H1 (cell line): Measurements from ENCODE around the gene DRC1. TPM values are rescaled to one million over a fixed set of nuclear protein-coding genes. Genes with fewer than 3 reads are reported as not detected.

Experiments
- CTCF ChIA-PET: fragments of 300-600 bp; sonication (Branson Sonifier 250); formaldehyde crosslinking; loops from one replicate; lab custom pipeline; 2021; ENCODE audit not compliant: partially characterized antibody; lab: Charles Lee
- POLR2A ChIA-PET: fragments of 300-600 bp; sonication (Branson Sonifier 250); formaldehyde crosslinking; loops from one replicate; lab custom pipeline; 2021; ENCODE audit warnings: inconsistent platforms; ENCODE audit not compliant: partially characterized antibody; lab: Charles Lee
- DNase-seq, 2 experiments: peaks; one replicate each; pipeline versions ENCODE4 v3.0.0 to v3.0.0-alpha.2; 2010 to 2022; ENCODE audit warnings: low spot score in 2 of 2, low read depth in 1 of 2, mixed read lengths in 1 of 2
- FAIRE-seq: peaks from 2 replicates; lab custom pipeline; 2011; peaks lifted over from hg19 to GRCh38; lab: Jason Lieb, UNC
- H2AFZ ChIP-seq: 2 replicates; pipeline ENCODE4 v1.8.1; 2012; ENCODE audit warnings: low read length, inconsistent platforms
- H2AK5ac ChIP-seq: 2 replicates; pipeline ENCODE4 v1.6.1; 2013; ENCODE audit warnings: low read depth, low read length
- H2BK120ac ChIP-seq: replicated peaks from 2 replicates; pipeline ENCODE3; 2013; ENCODE audit warnings: low read depth, low read length, inconsistent platforms
- H2BK12ac ChIP-seq: 2 replicates; pipeline ENCODE4 v1.6.1; 2013; ENCODE audit warnings: low read depth, low read length
- H2BK15ac ChIP-seq: 2 replicates; pipeline ENCODE4 v1.6.1; 2013; ENCODE audit warnings: low read length
- H2BK20ac ChIP-seq: 2 replicates; pipeline ENCODE4 v1.6.1; 2013; ENCODE audit warnings: low read length
- H2BK5ac ChIP-seq: 2 replicates; pipeline ENCODE4 v1.6.1; 2013; ENCODE audit warnings: low read depth, low read length
- H3K14ac ChIP-seq: 2 replicates; pipeline ENCODE4 v1.6.1; 2013; ENCODE audit warnings: inconsistent platforms; ENCODE audit not compliant: insufficient read length
- H3K18ac ChIP-seq: 2 replicates; pipeline ENCODE4 v1.6.1; 2013; ENCODE audit warnings: low read length; ENCODE audit errors: extremely low read depth
- H3K23ac ChIP-seq: 2 replicates; pipeline ENCODE4 v1.6.1; 2013; ENCODE audit warnings: inconsistent platforms; ENCODE audit not compliant: insufficient read length
- H3K23me2 ChIP-seq: 2 replicates; pipeline ENCODE4 v1.6.1; 2013; ENCODE audit warnings: low read depth, low read length
- H3K27ac ChIP-seq: 2 replicates; pipeline ENCODE4 v1.6.1; 2011; ENCODE audit warnings: low read depth, low read length, inconsistent platforms
- H3K27me3 ChIP-seq, 4 experiments: replicated peaks in 1 of 4; 1 replicate in 1 of 4; 2 replicates in 3 of 4; pipeline versions ENCODE4 v1.6.1 to v1.8.1; 2011 to 2013; ENCODE audit warnings: low read length in 3 of 4, mild to moderate bottlenecking in 3 of 4, inconsistent platforms in 2 of 4, mixed read lengths in 2 of 4, moderate library complexity in 1 of 4; ENCODE audit not compliant: control insufficient read depth in 3 of 4, insufficient read depth in 3 of 4; ENCODE audit errors: extremely low read depth in 1 of 4
- H3K36me3 ChIP-seq, 4 experiments: 2 replicates each; pipeline versions ENCODE4 v1.6.1 to v1.8.1; 2011 to 2013; ENCODE audit warnings: mild to moderate bottlenecking in 4 of 4, low read length in 3 of 4, moderate library complexity in 2 of 4, control low read depth in 1 of 4, inconsistent platforms in 1 of 4; ENCODE audit not compliant: insufficient read depth in 4 of 4, control insufficient read depth in 2 of 4
- H3K4ac ChIP-seq: replicated peaks from 2 replicates; pipeline ENCODE3; 2013; ENCODE audit warnings: low read length, low read depth, mixed read lengths, inconsistent platforms; ENCODE audit not compliant: insufficient read length
- H3K4me1 ChIP-seq, 4 experiments: replicated peaks in 1 of 4; 1 replicate in 1 of 4; 2 replicates in 3 of 4; pipeline versions ENCODE4 v1.6.1 to v1.8.1; 2011 to 2013; ENCODE audit warnings: low read length in 3 of 4, inconsistent platforms in 2 of 4, mixed read lengths in 1 of 4; ENCODE audit not compliant: insufficient read depth in 4 of 4, control insufficient read depth in 3 of 4
- H3K4me2 ChIP-seq, 2 experiments: 2 replicates each; pipeline versions ENCODE4 v1.6.1 to v1.8.1; 2011 to 2013; ENCODE audit warnings: low read depth in 2 of 2, low read length in 2 of 2, control low read depth in 1 of 2, inconsistent platforms in 1 of 2, mild to moderate bottlenecking in 1 of 2; ENCODE audit not compliant: insufficient read depth in 1 of 2
- H3K4me3 ChIP-seq, 4 experiments: fragments of 200-600, 300-600 bp in 1 of 4; sonication (generic), shearing (Covaris generic), sonication (Bioruptor Twin) in 1 of 4; 2 replicates each; pipeline versions ENCODE4 v1.5.1 to v1.8.1; 2011 to 2016; ENCODE audit warnings: low read length in 4 of 4, low read depth in 3 of 4, control low read depth in 2 of 4, inconsistent platforms in 2 of 4, mild to moderate bottlenecking in 2 of 4, mixed read lengths in 1 of 4, moderate library complexity in 1 of 4; ENCODE audit not compliant: insufficient read depth in 2 of 4; ENCODE audit errors: extremely low read depth in 1 of 4
- H3K56ac ChIP-seq: replicated peaks from 2 replicates; pipeline ENCODE3; 2013; ENCODE audit warnings: low read depth, mild to moderate bottlenecking, mixed read lengths, low read length, inconsistent platforms; ENCODE audit not compliant: insufficient read length
- H3K79me1 ChIP-seq: 2 replicates; pipeline ENCODE4 v1.6.1; 2013; ENCODE audit warnings: low read depth, low read length, control low read depth
- H3K79me2 ChIP-seq, 2 experiments: 2 replicates each; pipeline versions ENCODE4 v1.6.1 to v1.8.1; 2012 to 2013; ENCODE audit warnings: low read length in 2 of 2, mild to moderate bottlenecking in 2 of 2, inconsistent platforms in 1 of 2; ENCODE audit not compliant: insufficient read depth in 2 of 2, control insufficient read depth in 1 of 2
- H3K9ac ChIP-seq, 4 experiments: replicated peaks in 1 of 4; 1 replicate in 1 of 4; 2 replicates in 3 of 4; pipeline versions ENCODE4 v1.6.1 to v1.8.1; 2011 to 2013; ENCODE audit warnings: low read depth in 3 of 4, low read length in 3 of 4, control low read depth in 2 of 4, mild to moderate bottlenecking in 2 of 4, moderate library complexity in 2 of 4, inconsistent platforms in 1 of 4; ENCODE audit errors: extremely low read depth in 1 of 4
- H3K9me3 ChIP-seq, 2 experiments: 2 replicates each; pipeline versions ENCODE4 v1.6.1 to v1.8.1; 2012 to 2013; ENCODE audit warnings: mild to moderate bottlenecking in 2 of 2, moderate library complexity in 2 of 2, control low read depth in 1 of 2, inconsistent platforms in 1 of 2, low read depth in 1 of 2, low read length in 1 of 2, mixed read lengths in 1 of 2; ENCODE audit not compliant: insufficient read depth in 2 of 2
- H4K20me1 ChIP-seq, 2 experiments: replicated peaks in 1 of 2; 2 replicates each; pipeline versions ENCODE3 to v1.8.1; 2011 to 2013; ENCODE audit warnings: inconsistent platforms in 2 of 2, low read length in 2 of 2, mild to moderate bottlenecking in 1 of 2; ENCODE audit not compliant: insufficient read depth in 2 of 2, control insufficient read depth in 1 of 2
- H4K5ac ChIP-seq: 2 replicates; pipeline ENCODE4 v1.6.1; 2013; ENCODE audit warnings: low read length, low read depth, mixed read lengths, inconsistent platforms; ENCODE audit not compliant: insufficient read length
- H4K8ac ChIP-seq: 2 replicates; pipeline ENCODE4 v1.8.0; 2013; ENCODE audit warnings: mild to moderate bottlenecking, moderate library complexity, low read length, inconsistent platforms; ENCODE audit not compliant: insufficient read depth; ENCODE audit errors: extremely low read depth
- H4K91ac ChIP-seq: replicated peaks from 2 replicates; pipeline ENCODE3; 2013; ENCODE audit warnings: low read length, mixed read lengths, inconsistent platforms; ENCODE audit not compliant: insufficient read length
- ASH2L ChIP-seq: fragments of 200-600, 300-600 bp; sonication (generic); IDR thresholded peaks from one replicate; pipeline ENCODE4 v1.7.1; 2017; ENCODE audit warnings: low read length
- BCL11A ChIP-seq, 2 experiments: IDR thresholded peaks; one replicate each; pipeline ENCODE4 v1.6.1; 2011; ENCODE audit warnings: low read depth in 2 of 2, low read length in 2 of 2, mild to moderate bottlenecking in 2 of 2
- BRCA1 ChIP-seq: IDR thresholded peaks from 2 replicates; pipeline ENCODE4 v1.6.1; 2012; ENCODE audit warnings: low read depth, low read length, improper control_type of control experiment
- CEBPB ChIP-seq: IDR thresholded peaks from 2 replicates; pipeline ENCODE4 v1.6.1; 2012; ENCODE audit warnings: low read depth, low read length
- E2F6 ChIP-seq: IDR thresholded peaks from 2 replicates; pipeline ENCODE4 v1.6.1; 2012; ENCODE audit warnings: inconsistent platforms
- FOSL1 ChIP-seq: IDR thresholded peaks from 2 replicates; pipeline ENCODE4 v1.6.1; 2011; ENCODE audit warnings: mild to moderate bottlenecking, low read depth, low read length, moderate library complexity; ENCODE audit not compliant: insufficient read depth
- JUND ChIP-seq: IDR thresholded peaks from 2 replicates; pipeline ENCODE4 v1.6.1; 2011; ENCODE audit warnings: mild to moderate bottlenecking, improper control_type of control experiment, low read length
- KDM4A ChIP-seq: IDR thresholded peaks from one replicate; pipeline ENCODE4 v1.7.1; 2012; ENCODE audit warnings: low read depth, mild to moderate bottlenecking, moderate library complexity, low read length, inconsistent platforms; ENCODE audit not compliant: severe bottlenecking
- POLR2A ChIP-seq, 2 experiments: IDR thresholded peaks; 1 replicate in 1 of 2; 2 replicates in 1 of 2; pipeline ENCODE4 v1.6.1; 2011; ENCODE audit warnings: low read depth in 2 of 2, low read length in 2 of 2, mild to moderate bottlenecking in 2 of 2; ENCODE audit errors: control extremely low read depth in 1 of 2
- POLR2AphosphoS5 ChIP-seq: IDR thresholded peaks from 2 replicates; pipeline ENCODE4 v1.6.1; 2011; ENCODE audit warnings: low read depth, low read length
- RXRA ChIP-seq: IDR thresholded peaks from 2 replicates; pipeline ENCODE4 v1.6.1; 2011; ENCODE audit warnings: low read depth, mild to moderate bottlenecking, low read length, moderate library complexity; ENCODE audit not compliant: insufficient read depth
- SIN3A ChIP-seq, 2 experiments: IDR thresholded peaks in 1 of 2; conservative IDR thresholded peaks in 1 of 2; 2 replicates each; pipeline ENCODE4 v1.6.1; 2011 to 2012; ENCODE audit warnings: low read length in 2 of 2, improper control_type of control experiment in 1 of 2, low read depth in 1 of 2, mild to moderate bottlenecking in 1 of 2
- SIRT6 ChIP-seq: IDR thresholded peaks from one replicate; pipeline ENCODE4 v1.7.1; 2012; ENCODE audit warnings: low read length, inconsistent platforms
- SP1 ChIP-seq: IDR thresholded peaks from 2 replicates; pipeline ENCODE4 v1.6.1; 2011; ENCODE audit warnings: low read depth, low read length
- SP2 ChIP-seq: IDR thresholded peaks from 2 replicates; pipeline ENCODE4 v1.6.1; 2012; ENCODE audit warnings: mild to moderate bottlenecking, low read length, inconsistent platforms
- WGBS, 2 experiments: shearing (Covaris generic) in 1 of 2; methylation state at CpG; one replicate each; pipeline versions ENCODE4 v1.1.6 to v1.1.7; 2013 to 2015; ENCODE audit warnings: low lambda C conversion rate in 2 of 2, mixed read lengths in 2 of 2, inconsistent platforms in 1 of 2, low coverage in 1 of 2, missing lambda C conversion rate in 1 of 2; ENCODE audit not compliant: insufficient replicate concordance in 2 of 2, insufficient coverage in 1 of 2, insufficient read length in 1 of 2; ENCODE audit errors: extremely low coverage in 1 of 2, missing lambda C conversion rate in 1 of 2; 5-methylcytosine and 5-hydroxymethylcytosine counted together
- polyA plus RNA-seq, 7 experiments: library from polyadenylated mRNA; depleted of rRNA in 3 of 7; stranded (reverse) in 5 of 7; unstranded in 2 of 7; fragments of >200 nt in 5 of 7; fragments of 200-250 nt in 2 of 7; gene quantifications; 1 replicate in 5 of 7; 2 replicates in 1 of 7; 4 replicates in 1 of 7; pipeline versions ENCODE4 v1.2.1 to v1.2.3, GENCODE V29; 2011 to 2013; ENCODE audit warnings: missing spikeins in 2 of 7, mixed read lengths in 2 of 7
- total RNA-seq: library from RNA; stranded (reverse); fragmentation: NEBNext Ultra II Directional; extraction: Animal tissue kit (Norgen Biotek cat#: 25700); gene quantifications from 2 replicates; pipeline ENCODE4 v1.2.1, GENCODE V29; 2021

DRC1 gene
- total and polyA plus RNA-seq, 2 of the 8 experiments (the other 6 are each of a cell fraction or from before 2014, with no cell fraction given) = 0.08 TPM; not detected in 1

GRCh38 chr2:26450031-26450635 lies 48.4 kb downstream of the DRC1 start:
- Histone ChIP-seq H3K36me3 (no peaks in the 10 kb centered on the region), H3K9ac (no peak overlapping the region), H4K5ac (no peak overlapping the region), H3K27ac (no peak overlapping the region), H2BK15ac (no peak overlapping the region), H3K56ac (no peak overlapping the region), H2BK12ac (no peak overlapping the region), H2BK20ac (no peak overlapping the region), H4K20me1 (no peaks in the 10 kb centered on the region), H3K79me1 (no peaks in the 10 kb centered on the region), H3K18ac (no peak overlapping the region), H2BK120ac (no peak overlapping the region), H3K4me1 (no peaks in the 10 kb centered on the region)
- POLR2A ChIA-PET = no interaction called here
- peak in 1 of 2 experiments; percentile 29 for DNase-seq
- TF ChIP-seq KDM4A (no peak), BCL11A (IDR thresholded peaks at IDR 0.05; ENCODE audit: low read depth in 2 of 2, low read length in 2 of 2) (no peak), SIRT6 (no peak), BRCA1 (no peak), POLR2AphosphoS5 (no peak), JUND (no peak), CEBPB (no peak), SP2 (no peak), ASH2L (no peak), SIN3A (conservative IDR thresholded peaks at IDR 0.05 in 1 of 2, IDR thresholded peaks at IDR 0.05 in 1 of 2; ENCODE audit: low read depth in 1 of 2, low read length in 2 of 2) (no peak), FOSL1 (no peak), RXRA (no peak), SP1 (no peak), POLR2A (IDR thresholded peaks at IDR 0.05; ENCODE audit: control extremely low read depth in 1 of 2, low read depth in 2 of 2, low read length in 2 of 2) (no peak), E2F6 (no peak)
- TF ChIP-seq, all 59 proteins: peak for 0
- no peak overlapping the region for H3K4me2 ChIP-seq
- H3K4me3 ChIP-seq = no peak overlapping the region
- H3K79me2 ChIP-seq = no peaks in the 10 kb centered on the region
- CTCF ChIA-PET = interaction anchor here (0.5 to 2.6 kb wide), 6 partner anchors 10 to 136 kb away, joined by 3 to 9 read pairs (median 3); no protein-coding TSS in a partner anchor
- H4K91ac ChIP-seq = no peak overlapping the region
- no peak overlapping the region for H2AK5ac ChIP-seq
- no peaks in the 10 kb centered on the region for H3K27me3 ChIP-seq
- H3K23me2 ChIP-seq = no peaks in the 10 kb centered on the region
- H2BK5ac ChIP-seq = no peak overlapping the region
- WGBS, 2 experiments = 89% methylated on average over 13 of the region's 13 CpGs; no CpG with 5 or more reads in 1 of the 2 experiments
- no peak overlapping the region for H2AFZ ChIP-seq
- H3K9me3 ChIP-seq = no peaks in the 10 kb centered on the region
- H3K14ac ChIP-seq = no peak overlapping the region
- no peak overlapping the region for H3K4ac ChIP-seq
- no peak for FAIRE-seq
- H3K23ac ChIP-seq = no peak overlapping the region
- H4K8ac ChIP-seq = no peak overlapping the region
